ENCODE results near the gene NUDC. TPM values are rescaled to one million over a fixed set of nuclear protein-coding genes. Genes with fewer than 3 reads are reported as not detected.

NUDC gene
- total RNA-seq, 1 experiment from 2014 or later: 118 TPM

GRCh38 chr1:26941311-26941710, 19.8 kb downstream of the NUDC start:
- TF ChIP-seq ZNF416 (CRISPR knock-in tag; IDR thresholded peaks at IDR 0.05) (no peak), HMGA2 (CRISPR knock-in tag; IDR thresholded peaks at IDR 0.05) (no peak), ZNF512 (CRISPR knock-in tag; IDR thresholded peaks at IDR 0.05; ENCODE audit: borderline replicate concordance) (no peak), CDX4 (CRISPR knock-in tag; IDR thresholded peaks at IDR 0.05; ENCODE audit: borderline replicate concordance) (no peak), ATF3 (CRISPR knock-in tag; conservative IDR thresholded peaks at IDR 0.05) (no peak), CTCF (IDR thresholded peaks at IDR 0.05) (no peak), ZNF396 (CRISPR knock-in tag; IDR thresholded peaks at IDR 0.05; ENCODE audit: borderline replicate concordance) (no peak), ZNF232 (CRISPR knock-in tag; IDR thresholded peaks at IDR 0.05) (no peak), GABPB1 (CRISPR knock-in tag; IDR thresholded peaks at IDR 0.05) (no peak), NR2C2 (CRISPR knock-in tag; IDR thresholded peaks at IDR 0.05) (no peak), CBFB (CRISPR knock-in tag; IDR thresholded peaks at IDR 0.05; ENCODE audit: low read depth) (no peak)
- TF ChIP-seq, protein P1, sequence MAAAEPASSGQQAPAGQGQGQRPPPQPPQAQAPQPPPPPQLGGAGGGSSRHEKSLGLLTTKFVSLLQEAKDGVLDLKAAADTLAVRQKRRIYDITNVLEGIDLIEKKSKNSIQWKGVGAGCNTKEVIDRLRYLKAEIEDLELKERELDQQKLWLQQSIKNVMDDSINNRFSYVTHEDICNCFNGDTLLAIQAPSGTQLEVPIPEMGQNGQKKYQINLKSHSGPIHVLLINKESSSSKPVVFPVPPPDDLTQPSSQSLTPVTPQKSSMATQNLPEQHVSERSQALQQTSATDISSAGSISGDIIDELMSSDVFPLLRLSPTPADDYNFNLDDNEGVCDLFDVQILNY (CRISPR knock-in tag; IDR thresholded peaks at IDR 0.05): no peak
- TF ChIP-seq, protein P2, sequence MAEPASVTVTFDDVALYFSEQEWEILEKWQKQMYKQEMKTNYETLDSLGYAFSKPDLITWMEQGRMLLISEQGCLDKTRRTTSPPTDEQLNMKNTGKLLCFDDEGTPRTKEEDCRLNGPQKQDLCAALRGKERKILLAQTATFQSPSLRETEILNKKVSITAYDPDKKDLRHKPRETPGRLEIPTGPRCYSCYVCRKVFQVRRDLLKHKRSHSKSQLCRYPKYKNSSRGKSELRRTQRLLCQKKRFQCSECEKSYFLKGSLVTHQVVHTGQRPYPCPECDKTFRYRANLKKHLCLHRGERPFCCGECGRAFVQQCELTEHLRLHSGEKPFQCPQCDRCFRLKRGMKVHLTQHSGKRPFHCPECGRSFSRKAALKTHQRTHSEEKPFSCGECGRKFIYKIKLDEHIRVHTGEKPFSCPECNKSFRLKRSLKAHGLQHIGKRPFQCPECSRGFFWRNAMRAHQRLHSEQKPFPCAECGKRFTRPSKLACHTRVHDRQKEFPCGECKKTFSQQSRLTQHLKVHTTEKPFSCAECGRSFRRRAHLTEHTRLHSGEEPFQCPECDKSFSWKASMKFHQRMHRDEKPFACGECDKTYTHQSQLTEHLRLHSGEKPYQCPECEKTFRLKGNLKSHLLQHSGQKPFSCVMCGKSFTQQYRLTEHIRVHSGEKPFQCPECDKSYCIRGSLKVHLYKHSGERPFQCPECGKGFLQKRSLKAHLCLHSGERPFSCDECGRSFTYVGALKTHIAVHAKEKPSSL (CRISPR knock-in tag; conservative IDR thresholded peaks at IDR 0.05): no peak
- TF ChIP-seq, protein P3, sequence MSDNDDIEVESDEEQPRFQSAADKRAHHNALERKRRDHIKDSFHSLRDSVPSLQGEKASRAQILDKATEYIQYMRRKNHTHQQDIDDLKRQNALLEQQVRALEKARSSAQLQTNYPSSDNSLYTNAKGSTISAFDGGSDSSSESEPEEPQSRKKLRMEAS (CRISPR knock-in tag; IDR thresholded peaks at IDR 0.05): no peak
- H3K9me3 Mint-ChIP-seq: no peaks in the 10 kb centered on the region
- no peak for ATAC-seq
- no peaks in the 10 kb centered on the region for H3K4me1 Mint-ChIP-seq
- H3K4me3 Mint-ChIP-seq: no peak overlapping the region
- no peak overlapping the region for H3K27ac Mint-ChIP-seq
- no peaks in the 10 kb centered on the region for H3K27me3 Mint-ChIP-seq (ENCODE audit: low read depth)
- DNase-seq (ENCODE audit: low spot score): no peak
- CTCF ChIA-PET: no interaction called here
- POLR2A ChIA-PET: no interaction called here
- peaks cover 42% of the 10 kb centered on the region for H3K36me3 Mint-ChIP-seq

- Mint-ChIP-seq H3K27ac (no peak overlapping the region), H3K4me3 (no peak overlapping the region), H3K36me3 (peaks cover 47% of the 10 kb centered on the region), H3K9me3 (no peaks in the 10 kb centered on the region), H3K4me1 (no peaks in the 10 kb centered on the region), H3K27me3 (ENCODE audit: low read depth) (no peaks in the 10 kb centered on the region)
- POLR2A ChIA-PET: no interaction called here
- ATAC-seq: no peak
- no peak for DNase-seq (ENCODE audit: low spot score)
- no peak for TF ChIP-seq ZNF396 (CRISPR knock-in tag; IDR thresholded peaks at IDR 0.05; ENCODE audit: borderline replicate concordance)
- no peak for TF ChIP-seq NR3C1 (CRISPR knock-in tag; conservative IDR thresholded peaks at IDR 0.05; ENCODE audit: low read depth)
- TF ChIP-seq IRF2 (CRISPR knock-in tag; IDR thresholded peaks at IDR 0.05; ENCODE audit: borderline replicate concordance, low read depth): no peak
- no peak for TF ChIP-seq SMAD4 (CRISPR knock-in tag; IDR thresholded peaks at IDR 0.05)
- CTCF ChIA-PET: no interaction called here
Measured at GRCh38 chr1:26942656-26943055, 21.1 kb downstream of the NUDC start.
